Left ventricle myocardium inferior (tissue), 1 donor: ENCODE measurements around the gene MUSK. TPM values are rescaled to one million over a fixed set of nuclear protein-coding genes. Genes with fewer than 3 reads are reported as not detected.

ENCODE experiments used
- DNase-seq: peaks from one replicate; pipeline ENCODE4 v3.0.0-alpha.2; 2020
- H3K27ac ChIP-seq: fragments of 200-600 bp; replicated peaks from 2 replicates; pipeline ENCODE4 v1.8.0; 2021
- H3K27me3 ChIP-seq: fragments of 200-600 bp; 2 replicates; pipeline ENCODE4 v1.8.0; 2021; ENCODE audit warnings: low read depth
- H3K36me3 ChIP-seq: fragments of 200-600 bp; 2 replicates; pipeline ENCODE4 v1.8.0; 2021
- H3K4me1 ChIP-seq: fragments of 200-600 bp; 2 replicates; pipeline ENCODE4 v1.8.0; 2021
- H3K4me3 ChIP-seq: fragments of 200-600 bp; 2 replicates; pipeline ENCODE4 v1.8.0; 2021; ENCODE audit warnings: mild to moderate bottlenecking, moderate library complexity
- H3K9me3 ChIP-seq: fragments of 200-600 bp; replicated peaks from 2 replicates; pipeline ENCODE4 v1.8.0; 2021
- intact Hi-C: fragments of 100-400 bp; cut with micrococcal nuclease; formaldehyde crosslinking; loops from one replicate; pipeline ENCODE4 v1.11.0; 2022
- total RNA-seq: library from RNA; stranded (reverse); fragmentation: NEBNext Ultra II Directional; extraction: Animal tissue kit (Norgen Biotek cat#: 25700); gene quantifications from one replicate; pipeline ENCODE4 v1.2.1, GENCODE V29; 2021
- TF ChIP-seq, protein P1 (sequence below): fragments of 200-600 bp; IDR thresholded peaks from 2 replicates; pipeline ENCODE4 v1.8.0; 2021; ENCODE audit warnings: antibody characterized with exemption, mild to moderate bottlenecking, borderline replicate concordance
- donor health status: DM: no; HTN: yes; CAD: no; lungs with severe emphysema.

MUSK gene
- total RNA-seq, 1 donor from 2014 or later, result 1.5 TPM

- no peak overlapping the region for H3K4me3 ChIP-seq
- H3K9me3 ChIP-seq, result peaks cover 9% of the 10 kb centered on the region
- TF ChIP-seq, protein P1, sequence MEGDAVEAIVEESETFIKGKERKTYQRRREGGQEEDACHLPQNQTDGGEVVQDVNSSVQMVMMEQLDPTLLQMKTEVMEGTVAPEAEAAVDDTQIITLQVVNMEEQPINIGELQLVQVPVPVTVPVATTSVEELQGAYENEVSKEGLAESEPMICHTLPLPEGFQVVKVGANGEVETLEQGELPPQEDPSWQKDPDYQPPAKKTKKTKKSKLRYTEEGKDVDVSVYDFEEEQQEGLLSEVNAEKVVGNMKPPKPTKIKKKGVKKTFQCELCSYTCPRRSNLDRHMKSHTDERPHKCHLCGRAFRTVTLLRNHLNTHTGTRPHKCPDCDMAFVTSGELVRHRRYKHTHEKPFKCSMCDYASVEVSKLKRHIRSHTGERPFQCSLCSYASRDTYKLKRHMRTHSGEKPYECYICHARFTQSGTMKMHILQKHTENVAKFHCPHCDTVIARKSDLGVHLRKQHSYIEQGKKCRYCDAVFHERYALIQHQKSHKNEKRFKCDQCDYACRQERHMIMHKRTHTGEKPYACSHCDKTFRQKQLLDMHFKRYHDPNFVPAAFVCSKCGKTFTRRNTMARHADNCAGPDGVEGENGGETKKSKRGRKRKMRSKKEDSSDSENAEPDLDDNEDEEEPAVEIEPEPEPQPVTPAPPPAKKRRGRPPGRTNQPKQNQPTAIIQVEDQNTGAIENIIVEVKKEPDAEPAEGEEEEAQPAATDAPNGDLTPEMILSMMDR, result no peak
- DNase-seq, result no peak
- no peaks in the 10 kb centered on the region for H3K36me3 ChIP-seq
- no peaks in the 10 kb centered on the region for H3K4me1 ChIP-seq
- no peaks in the 10 kb centered on the region for H3K27me3 ChIP-seq
- intact Hi-C loops, result no loop called here
- no peak overlapping the region for H3K27ac ChIP-seq
Observed at GRCh38 chr9:110755179-110755578, 86.6 kb downstream of the MUSK start.

GRCh38 chr9:110758201-110758600, 89.6 kb downstream of the MUSK start:
- no peak overlapping the region for H3K4me3 ChIP-seq
- no peak for DNase-seq

GRCh38 chr9:110762783-110763182, 94.2 kb downstream of the MUSK start:
- no peaks in the 10 kb centered on the region for H3K27me3 ChIP-seq
- no peak for DNase-seq
- H3K36me3 ChIP-seq, result no peaks in the 10 kb centered on the region
- no peak overlapping the region for H3K27ac ChIP-seq
- H3K4me3 ChIP-seq, result no peak overlapping the region
- intact Hi-C loops, result no loop called here
- TF ChIP-seq, protein P1, result no peak
- no peaks in the 10 kb centered on the region for H3K4me1 ChIP-seq
- H3K9me3 ChIP-seq, result peaks cover 9% of the 10 kb centered on the region

More at GRCh38 chr9:110758201-110758600, 89.6 kb downstream of the MUSK start:
- Histone ChIP-seq H3K9me3 (peaks cover 9% of the 10 kb centered on the region), H3K27ac (no peak overlapping the region), H3K4me1 (no peaks in the 10 kb centered on the region), H3K27me3 (no peaks in the 10 kb centered on the region), H3K36me3 (no peaks in the 10 kb centered on the region)
- TF ChIP-seq, protein P1, result no peak
- intact Hi-C loops, result no loop called here

- DNase-seq, result no peak
- no peaks in the 10 kb centered on the region for H3K27me3 ChIP-seq
- H3K4me1 ChIP-seq, result no peaks in the 10 kb centered on the region
- H3K36me3 ChIP-seq, result no peaks in the 10 kb centered on the region
- intact Hi-C loops, result no loop called here
- TF ChIP-seq, protein P1, result no peak
- no peak overlapping the region for H3K4me3 ChIP-seq
- peaks cover 8% of the 10 kb centered on the region for H3K9me3 ChIP-seq
- H3K27ac ChIP-seq, result no peak overlapping the region
Observed at GRCh38 chr9:110763568-110763967, 95.0 kb downstream of the MUSK start.

- intact Hi-C loops, result no loop called here
- no peak overlapping the region for H3K4me3 ChIP-seq
- H3K27ac ChIP-seq, result no peak overlapping the region
- H3K27me3 ChIP-seq, result no peaks in the 10 kb centered on the region
- TF ChIP-seq, protein P1, result no peak
- no peak for DNase-seq
- no peaks in the 10 kb centered on the region for H3K36me3 ChIP-seq
- H3K4me1 ChIP-seq, result no peaks in the 10 kb centered on the region
- peaks cover 3% of the 10 kb centered on the region for H3K9me3 ChIP-seq
Observed at GRCh38 chr9:110764006-110764405, 95.4 kb downstream of the MUSK start.

DNA sequence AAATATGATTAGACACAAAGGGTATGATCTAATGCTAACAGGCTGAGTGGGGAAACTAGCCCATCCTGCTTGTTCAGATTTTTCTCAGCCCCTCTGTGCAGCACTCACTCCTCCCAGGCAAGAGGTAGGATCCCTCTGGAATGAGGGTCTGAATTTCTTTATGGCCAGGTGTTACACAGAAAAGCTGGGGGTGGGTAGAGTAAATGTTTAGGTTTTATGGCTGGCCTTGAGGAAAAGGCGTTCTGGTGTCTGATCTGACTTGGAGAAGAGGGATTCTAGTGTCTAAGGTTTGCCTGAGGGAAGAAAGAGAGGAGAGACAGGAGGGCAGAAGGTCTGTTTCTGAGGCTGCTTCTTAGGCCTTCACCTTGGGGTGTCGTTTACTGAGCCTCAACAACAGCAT, 97.3 kb downstream of the MUSK start:
- H3K27ac ChIP-seq, result no peak overlapping the region
- TF ChIP-seq, protein P1, result no peak
- H3K4me1 ChIP-seq, result no peaks in the 10 kb centered on the region
- H3K9me3 ChIP-seq, result no peaks in the 10 kb centered on the region
- H3K27me3 ChIP-seq, result no peaks in the 10 kb centered on the region
- no peak overlapping the region for H3K4me3 ChIP-seq
- DNase-seq, result no peak
- intact Hi-C loops, result no loop called here
- H3K36me3 ChIP-seq, result no peaks in the 10 kb centered on the region
